C4-2B (cell line): Measurements from ENCODE around the gene SH3RF3.

Source experiments
- ZFX ChIP-seq: fragments of 450-650 bp; IDR thresholded peaks from 2 replicates; pipeline ENCODE4 v1.6.1; 2017
- TF ChIP-seq, protein P1 (sequence below): fragments of 450-650 bp; conservative IDR thresholded peaks from 2 replicates; pipeline ENCODE4 v1.5.1; 2017; ENCODE audit warnings: mild to moderate bottlenecking

DNA sequence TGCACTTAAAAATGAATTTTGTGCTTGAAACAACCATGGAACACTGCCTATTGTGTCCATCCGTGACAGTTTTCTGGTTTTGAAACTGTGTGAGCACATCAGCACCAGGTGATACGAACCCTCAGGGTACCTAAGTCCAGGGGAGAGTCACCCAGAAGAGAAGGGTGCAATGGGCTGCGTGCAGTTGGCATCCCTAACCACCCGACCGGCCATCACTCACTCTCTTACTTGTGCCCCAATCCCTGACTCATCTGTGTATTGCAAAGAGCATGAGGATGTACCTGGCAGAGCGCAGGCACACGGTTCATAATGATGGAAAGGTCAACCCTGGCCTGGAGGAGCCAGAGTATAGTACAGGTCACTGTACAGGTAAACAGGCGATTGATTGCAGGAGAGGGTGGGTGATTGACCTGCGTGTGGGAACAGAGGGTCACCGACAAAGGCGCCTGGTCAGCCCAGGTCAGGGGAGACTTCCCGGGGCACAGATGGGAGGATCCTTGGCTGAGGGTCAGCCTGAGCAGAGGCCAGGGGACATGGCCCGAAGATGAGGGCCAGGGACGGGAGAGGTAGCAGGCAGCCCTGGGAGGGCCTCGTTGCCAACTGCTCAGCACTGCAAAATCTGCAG, 324.5 kb downstream of the SH3RF3 start:
- TF ChIP-seq, protein P1, sequence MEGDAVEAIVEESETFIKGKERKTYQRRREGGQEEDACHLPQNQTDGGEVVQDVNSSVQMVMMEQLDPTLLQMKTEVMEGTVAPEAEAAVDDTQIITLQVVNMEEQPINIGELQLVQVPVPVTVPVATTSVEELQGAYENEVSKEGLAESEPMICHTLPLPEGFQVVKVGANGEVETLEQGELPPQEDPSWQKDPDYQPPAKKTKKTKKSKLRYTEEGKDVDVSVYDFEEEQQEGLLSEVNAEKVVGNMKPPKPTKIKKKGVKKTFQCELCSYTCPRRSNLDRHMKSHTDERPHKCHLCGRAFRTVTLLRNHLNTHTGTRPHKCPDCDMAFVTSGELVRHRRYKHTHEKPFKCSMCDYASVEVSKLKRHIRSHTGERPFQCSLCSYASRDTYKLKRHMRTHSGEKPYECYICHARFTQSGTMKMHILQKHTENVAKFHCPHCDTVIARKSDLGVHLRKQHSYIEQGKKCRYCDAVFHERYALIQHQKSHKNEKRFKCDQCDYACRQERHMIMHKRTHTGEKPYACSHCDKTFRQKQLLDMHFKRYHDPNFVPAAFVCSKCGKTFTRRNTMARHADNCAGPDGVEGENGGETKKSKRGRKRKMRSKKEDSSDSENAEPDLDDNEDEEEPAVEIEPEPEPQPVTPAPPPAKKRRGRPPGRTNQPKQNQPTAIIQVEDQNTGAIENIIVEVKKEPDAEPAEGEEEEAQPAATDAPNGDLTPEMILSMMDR, result no peak
- no peak for TF ChIP-seq ZFX
